Thyroid gland (tissue), 4 donors: ENCODE measurements around the gene CAMK1D. TPM values are rescaled to one million over a fixed set of nuclear protein-coding genes. Genes with fewer than 3 reads are reported as not detected.

Experiments used
- DNase-seq, 2 donors: peaks; one replicate each; pipeline ENCODE4 v3.0.0-alpha.2; 2019
- H3K27ac ChIP-seq, 3 donors: fragments of 200-600 bp; sonication (generic); 1 replicate in 2 of 3; 2 replicates in 1 of 3; pipeline ENCODE4 v1.5.1; 2016 to 2019; ENCODE audit warnings: mild to moderate bottlenecking in 1 of 3, moderate library complexity in 1 of 3
- H3K27me3 ChIP-seq: fragments of 200-600 bp; sonication (generic); one replicate; pipeline ENCODE4 v1.5.1; 2019
- H3K36me3 ChIP-seq, 2 donors: fragments of 200-600 bp; sonication (generic); one replicate each; pipeline ENCODE4 v1.5.1; 2016 to 2019
- H3K4me1 ChIP-seq, 2 donors: fragments of 200-600 bp; sonication (generic); one replicate each; pipeline ENCODE4 v1.5.1; 2017 to 2019
- H3K4me3 ChIP-seq, 3 donors: fragments of 200-600 bp; sonication (generic); replicated peaks in 1 of 3; 1 replicate in 2 of 3; 2 replicates in 1 of 3; pipeline ENCODE4 v1.5.1; 2016; ENCODE audit warnings: mild to moderate bottlenecking in 1 of 3
- H3K9me3 ChIP-seq: fragments of 200-600 bp; sonication (generic); one replicate; pipeline ENCODE4 v1.5.1; 2017
- CTCF ChIP-seq, 6 experiments: fragments of 200-600 bp in 3 of 6; fragments of 450-650 bp in 3 of 6; sonication (generic) in 3 of 6; IDR thresholded peaks; one replicate each; pipeline ENCODE4 v1.5.1; 2016 to 2019; ENCODE audit warnings: antibody characterized with exemption in 6 of 6, mild to moderate bottlenecking in 2 of 6, inconsistent platforms in 1 of 6, moderate library complexity in 1 of 6
- POLR2A ChIP-seq, 2 donors: fragments of 450-650 bp; IDR thresholded peaks; one replicate each; pipeline ENCODE4 v1.6.1; 2017; ENCODE audit warnings: antibody characterized with exemption in 2 of 2, mild to moderate bottlenecking in 2 of 2, moderate library complexity in 1 of 2
- WGBS, 2 donors: methylation state at CpG; one replicate each; pipeline ENCODE4 v1.1.5; 2017; 5-methylcytosine and 5-hydroxymethylcytosine counted together
- intact Hi-C: fragments of 100-400 bp; cut with DNase I; formaldehyde crosslinking; loops from one replicate; pipeline ENCODE4 v1.15.1; 2023
- total RNA-seq, 4 donors: library from RNA; depleted of rRNA; stranded (reverse); fragments of >200 nt; gene quantifications; one replicate each; pipeline ENCODE4 v1.2.3, GENCODE V29; 2016

The CAMK1D gene
- total RNA-seq, 4 donors from 2014 or later: 12.2 to 29.6 (median 17.4) TPM

GRCh38 chr10:12534824-12535223 is 185.5 kb downstream of the CAMK1D start:
- 81 to 90% methylated on average over 7 to 8 of the region's 9 CpGs for WGBS, 2 donors
- intact Hi-C loops: no loop called here
- Histone ChIP-seq H3K9me3 (no peaks in the 10 kb centered on the region), H3K4me1 (peaks cover 8% of the 10 kb centered on the region in 2 donors), H3K4me3 (no peak overlapping the region), H3K27me3 (no peaks in the 10 kb centered on the region), H3K36me3 (no peaks in the 10 kb centered on the region), H3K27ac (no peak overlapping the region)
- TF ChIP-seq CTCF (IDR thresholded peaks at IDR 0.05): no peak
- no peak for TF ChIP-seq POLR2A (IDR thresholded peaks at IDR 0.05)
- DNase-seq: no peak

GRCh38 chr10:12535656-12536055 is 186.3 kb downstream of the CAMK1D start:
- TF ChIP-seq POLR2A (IDR thresholded peaks at IDR 0.05): no peak
- no peak for TF ChIP-seq CTCF (IDR thresholded peaks at IDR 0.05)
- Histone ChIP-seq H3K36me3 (no peaks in the 10 kb centered on the region), H3K9me3 (no peaks in the 10 kb centered on the region), H3K27me3 (no peaks in the 10 kb centered on the region), H3K4me3 (no peak overlapping the region), H3K4me1 (peaks cover 11 to 12% of the 10 kb centered on the region in 2 donors), H3K27ac (no peak overlapping the region)
- intact Hi-C loops: no loop called here
- DNase-seq: no peak

GRCh38 chr10:12538491-12538995 is 189.2 kb downstream of the CAMK1D start:
- TF ChIP-seq POLR2A (IDR thresholded peaks at IDR 0.05): no peak
- intact Hi-C loops: no loop called here

GRCh38 chr10:12539350-12540164 is 190.2 kb downstream of the CAMK1D start:
- DNase-seq: no peak
- Histone ChIP-seq H3K4me1 (peaks cover 3 to 16% of the 10 kb centered on the region in 2 donors), H3K9me3 (no peaks in the 10 kb centered on the region), H3K4me3 (no peak overlapping the region), H3K36me3 (no peaks in the 10 kb centered on the region), H3K27me3 (no peaks in the 10 kb centered on the region), H3K27ac (no peak overlapping the region)
- 80 to 82% methylated on average over 7 of the region's 7 CpGs for WGBS, 2 donors
- intact Hi-C loops: no loop called here
- no peak for TF ChIP-seq CTCF (IDR thresholded peaks at IDR 0.05)
- no peak for TF ChIP-seq POLR2A (IDR thresholded peaks at IDR 0.05)

More at GRCh38 chr10:12538491-12538995, 189.2 kb downstream of the CAMK1D start:
- DNase-seq: no peak
- no peak overlapping the region for H3K4me3 ChIP-seq
- WGBS, 2 donors: 70 to 82% methylated on average over 9 of the region's 9 CpGs
- no peaks in the 10 kb centered on the region for H3K9me3 ChIP-seq
- H3K27me3 ChIP-seq: no peaks in the 10 kb centered on the region
- H3K27ac ChIP-seq: no peak overlapping the region
- H3K4me1 ChIP-seq: peaks cover 3 to 16% of the 10 kb centered on the region in 2 donors
- H3K36me3 ChIP-seq: no peaks in the 10 kb centered on the region

- no peak for DNase-seq
- Histone ChIP-seq H3K4me1 (peaks cover 3 to 13% of the 10 kb centered on the region in 2 donors), H3K36me3 (no peaks in the 10 kb centered on the region), H3K4me3 (no peak overlapping the region), H3K27ac (no peak overlapping the region), H3K27me3 (no peaks in the 10 kb centered on the region), H3K9me3 (no peaks in the 10 kb centered on the region)
- TF ChIP-seq CTCF (IDR thresholded peaks at IDR 0.05) (no peak), POLR2A (IDR thresholded peaks at IDR 0.05) (no peak)
- intact Hi-C loops: no loop called here
- 34 to 44% methylated on average over 4 of the region's 4 CpGs for WGBS, 2 donors
Observed at GRCh38 chr10:12540341-12540781, 191.0 kb downstream of the CAMK1D start.
